Measurements from ENCODE around the gene ANK3.
"Not testable (repeated sequence)": the region's sequence is repeated elsewhere in the genome, so short reads cannot be mapped to it uniquely, and the experiment has no call there.

The ANK3 gene

GRCh38 chr10:60299961-60300883 lies 89.5 kb downstream of the ANK3 start:
- no peak for DNase-seq

- no peak for DNase-seq
These were observed 90.3 kb downstream of the ANK3 start for GRCh38 chr10:60299390-60299778.

- no peak for DNase-seq
These were observed 91.0 kb downstream of the ANK3 start for GRCh38 chr10:60298408-60299389.

GRCh38 chr10:60296073-60296472 lies 93.6 kb downstream of the ANK3 start:
- DNase-seq = no peak

- DNase-seq = no peak
These were observed 94.4 kb downstream of the ANK3 start for GRCh38 chr10:60295028-60295937.

GRCh38 chr10:60293581-60294175 lies 96.0 kb downstream of the ANK3 start:
- no peak for DNase-seq

- DNase-seq = no peak
These were observed 96.7 kb downstream of the ANK3 start for GRCh38 chr10:60292998-60293397.

GRCh38 chr10:60292536-60292935 lies 97.1 kb downstream of the ANK3 start:
- not testable (repeated sequence) for DNase-seq

GRCh38 chr10:60291344-60291930 lies 98.2 kb downstream of the ANK3 start:
- DNase-seq = no peak

- no peak for DNase-seq
These were observed 99.1 kb downstream of the ANK3 start for GRCh38 chr10:60290558-60290957.

GRCh38 chr10:60289800-60290199 lies 99.9 kb downstream of the ANK3 start:
- DNase-seq = no peak

GRCh38 chr10:60288256-60288655 lies 101.4 kb downstream of the ANK3 start:
- no peak for DNase-seq

- DNase-seq = no peak
These were observed 103.1 kb downstream of the ANK3 start for GRCh38 chr10:60286559-60286958.

- no peak for DNase-seq
These were observed 106.3 kb downstream of the ANK3 start for GRCh38 chr10:60283397-60283796.

- DNase-seq = no peak
These were observed 106.8 kb downstream of the ANK3 start for GRCh38 chr10:60282771-60283353.

- no peak for DNase-seq
These were observed 107.8 kb downstream of the ANK3 start for GRCh38 chr10:60281792-60282353.

- no peak for DNase-seq
These were observed 108.3 kb downstream of the ANK3 start for GRCh38 chr10:60281331-60281730.

GRCh38 chr10:60280475-60280874 lies 109.2 kb downstream of the ANK3 start:
- no peak for DNase-seq

- no peak for DNase-seq
These were observed 112.0 kb downstream of the ANK3 start for GRCh38 chr10:60277656-60278055.

GRCh38 chr10:60276232-60276631 lies 113.4 kb downstream of the ANK3 start:
- DNase-seq = no peak

Measured in NCI-H1417 treated with DMSO at 0.1 percent for 48 hours (cell line).